GM18870 (cell line): ENCODE measurements around the gene SNX1.
A peak's percentile ranks its signal among the peaks of the same experiment; 100 is the strongest.
"Not testable (repeated sequence)": the region's sequence is repeated elsewhere in the genome, so short reads cannot be mapped to it uniquely, and the experiment has no call there.

Source experiments
- ATAC-seq: cut with Tn5 transposase; IDR thresholded peaks from one replicate; pipeline ENCODE4 v1.9.1; 2021; ENCODE audit warnings: moderate library complexity; ENCODE audit not compliant: unreplicated experiment

The SNX1 gene

GRCh38 chr15:64071931-64072765 lies 23.6 kb upstream of the SNX1 start:
- no peak for ATAC-seq

- ATAC-seq = no peak
These were observed 23.0 kb upstream of the SNX1 start for GRCh38 chr15:64072812-64073211.

GRCh38 chr15:64073496-64073895 lies 22.3 kb upstream of the SNX1 start:
- not testable (repeated sequence) for ATAC-seq

- ATAC-seq = no peak
These were observed 13.0 kb upstream of the SNX1 start for GRCh38 chr15:64082757-64083156.

GRCh38 chr15:64089543-64090280 lies 6.1 kb upstream of the SNX1 start:
- no peak for ATAC-seq

GRCh38 chr15:64090527-64090926 lies 5.3 kb upstream of the SNX1 start:
- ATAC-seq = no peak

- ATAC-seq = no peak
These were observed 3.5 kb upstream of the SNX1 start for GRCh38 chr15:64092075-64092820.

- no peak for ATAC-seq
These were observed 2.7 kb upstream of the SNX1 start for GRCh38 chr15:64092864-64093626.

GRCh38 chr15:64093627-64094417 lies 2.0 kb upstream of the SNX1 start, which contains the start of gene CIAO2A:
Gene CIAO2A (minus strand): TSS chr15:64093838. CDS start chr15:64093768, 70 bp downstream.
- peak; percentile 70 for ATAC-seq

- ATAC-seq = no peak
These were observed 369 bp upstream of the SNX1 start for GRCh38 chr15:64095431-64095794.

- ATAC-seq = no peak
These were observed 1.0 kb downstream of the SNX1 start for GRCh38 chr15:64096668-64097384.

GRCh38 chr15:64099379-64099778 lies 3.6 kb downstream of the SNX1 start:
- ATAC-seq = no peak

GRCh38 chr15:64100958-64101357 lies 5.2 kb downstream of the SNX1 start:
- ATAC-seq = no peak

GRCh38 chr15:64102497-64102896 lies 6.7 kb downstream of the SNX1 start:
- no peak for ATAC-seq

- no peak for ATAC-seq
These were observed 9.4 kb downstream of the SNX1 start for GRCh38 chr15:64105113-64105704.

- no peak for ATAC-seq
These were observed 11.6 kb downstream of the SNX1 start for GRCh38 chr15:64107337-64107736.

GRCh38 chr15:64110108-64110701 lies 14.4 kb downstream of the SNX1 start:
- ATAC-seq = not testable (repeated sequence)

- ATAC-seq = no peak
These were observed 15.3 kb downstream of the SNX1 start for GRCh38 chr15:64110950-64111678.
